GM19238 (cell line): ENCODE measurements around the gene GFOD1.

Experiments
- DNase-seq: peaks from one replicate; pipeline ENCODE4 v3.0.0; 2011; ENCODE audit warnings: low spot score; ENCODE audit not compliant: insufficient read length

GFOD1 gene

GRCh38 chr6:13486679-13487121, 700 bp downstream of the GFOD1 start:
- peak; percentile 48 for DNase-seq

- peak; percentile 39 for DNase-seq
Measured at GRCh38 chr6:13485923-13486562, 1.4 kb downstream of the GFOD1 start.

DNA sequence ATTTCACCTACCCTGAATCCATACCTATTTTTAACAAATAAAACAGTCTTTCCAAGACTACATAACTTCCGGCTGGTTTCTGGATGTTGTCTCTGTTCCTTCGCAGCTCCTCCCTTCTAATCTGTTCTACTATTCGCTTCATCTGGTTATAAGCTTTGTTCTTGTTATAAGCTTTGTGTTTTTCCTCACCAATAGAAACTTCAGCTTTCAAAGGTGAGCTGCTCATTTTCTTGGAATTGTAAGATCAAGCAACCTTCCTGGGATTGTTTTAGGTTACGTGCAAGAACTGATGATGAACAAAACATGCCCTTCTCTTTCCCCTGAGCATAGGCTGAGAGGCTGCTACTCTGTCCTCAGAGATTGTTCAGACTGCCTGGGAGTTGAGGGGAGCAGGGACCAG, 2.1 kb downstream of the GFOD1 start:
- DNase-seq: no peak

GRCh38 chr6:13484827-13485226, 2.6 kb downstream of the GFOD1 start:
- DNase-seq: no peak

GRCh38 chr6:13484138-13484708, 3.2 kb downstream of the GFOD1 start:
- DNase-seq: no peak

DNA sequence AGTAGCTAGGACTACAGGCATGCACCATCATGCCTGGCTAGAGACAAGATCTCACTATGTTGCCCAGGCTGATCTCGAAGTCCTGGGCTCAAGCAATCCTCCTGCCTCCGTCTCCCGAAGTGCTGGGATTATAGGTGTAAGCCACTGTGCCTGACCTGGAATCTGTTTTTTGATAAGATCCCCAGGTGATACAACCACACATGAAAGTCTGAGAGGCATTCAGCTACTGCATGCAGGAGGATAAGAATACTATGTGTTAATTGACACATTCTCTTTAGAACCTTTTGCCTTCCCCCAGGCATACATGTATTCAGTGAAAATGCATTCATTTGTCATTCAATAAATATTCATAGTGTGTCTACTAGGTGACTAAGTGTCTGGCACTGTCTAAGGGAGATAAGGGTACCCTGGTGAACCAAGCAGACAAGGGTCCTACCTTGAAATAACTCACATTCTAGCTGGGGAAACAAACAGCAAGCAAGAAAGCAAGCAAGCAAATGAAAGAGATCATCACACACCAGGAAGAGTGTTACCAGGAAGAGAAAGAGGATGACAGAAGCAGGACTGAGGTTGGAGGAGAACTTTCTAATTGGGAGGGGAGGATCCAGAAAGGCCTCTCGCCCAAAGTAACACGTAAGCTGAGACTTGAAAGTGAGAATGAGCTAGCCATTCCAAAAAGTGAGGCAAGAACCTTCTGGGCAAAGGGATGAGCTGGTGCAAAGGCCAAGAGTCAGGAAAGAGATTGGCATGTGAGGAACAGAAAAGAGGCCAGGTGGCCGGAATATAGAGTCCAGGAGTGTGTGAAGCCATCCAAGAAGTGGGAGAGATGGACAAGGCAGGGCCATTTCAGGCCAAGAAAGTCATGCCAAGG, 6.5 kb downstream of the GFOD1 start:
- DNase-seq: no peak

DNA sequence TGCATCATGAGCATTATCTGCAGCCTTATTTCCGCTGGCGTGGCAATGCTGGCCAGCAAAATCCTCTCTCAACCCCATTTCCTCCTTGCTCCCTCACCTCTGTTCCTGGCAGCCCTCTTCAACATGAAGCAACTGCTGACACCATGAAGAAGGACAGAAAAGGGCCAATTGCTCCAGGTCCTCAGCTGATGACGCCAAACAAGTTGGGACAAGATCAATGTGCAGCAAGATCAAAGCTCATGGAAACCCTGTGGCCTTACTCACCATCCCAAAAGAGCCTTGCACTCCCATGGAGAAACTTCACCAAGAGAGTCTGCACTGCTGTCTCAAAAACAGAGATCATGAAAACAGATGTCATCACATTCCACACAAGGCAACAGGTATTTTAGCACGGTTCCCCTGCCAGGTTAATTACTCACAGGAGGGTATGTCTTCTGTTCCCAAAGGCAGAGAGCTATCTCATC, 7.4 kb downstream of the GFOD1 start:
- no peak for DNase-seq

GRCh38 chr6:13479206-13479800, 8.1 kb downstream of the GFOD1 start:
- DNase-seq: no peak

GRCh38 chr6:13478525-13478966, 8.9 kb downstream of the GFOD1 start:
- no peak for DNase-seq

GRCh38 chr6:13474787-13475186, 12.6 kb downstream of the GFOD1 start:
- no peak for DNase-seq

DNA sequence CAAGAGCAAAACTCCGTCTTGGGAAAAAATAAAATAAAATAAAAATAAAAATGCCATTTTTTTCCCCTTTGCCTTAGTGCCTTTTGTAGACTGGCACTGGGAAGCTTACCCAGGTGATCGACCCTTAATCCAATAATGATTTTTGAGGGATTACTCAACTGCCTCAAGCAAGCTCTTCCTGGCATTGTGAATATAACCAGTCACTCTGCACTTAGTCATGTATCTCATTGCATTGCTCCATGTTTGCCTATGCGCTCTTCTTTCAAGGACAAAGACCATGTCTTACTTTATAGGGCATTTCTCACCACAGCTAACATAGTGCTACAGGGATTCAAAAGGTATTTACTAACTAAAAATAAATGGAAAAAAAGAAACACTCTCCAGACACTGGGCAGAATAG, 13.0 kb downstream of the GFOD1 start:
- DNase-seq: no peak

- DNase-seq: no peak
Measured at GRCh38 chr6:13473768-13474165, 13.6 kb downstream of the GFOD1 start.

DNA sequence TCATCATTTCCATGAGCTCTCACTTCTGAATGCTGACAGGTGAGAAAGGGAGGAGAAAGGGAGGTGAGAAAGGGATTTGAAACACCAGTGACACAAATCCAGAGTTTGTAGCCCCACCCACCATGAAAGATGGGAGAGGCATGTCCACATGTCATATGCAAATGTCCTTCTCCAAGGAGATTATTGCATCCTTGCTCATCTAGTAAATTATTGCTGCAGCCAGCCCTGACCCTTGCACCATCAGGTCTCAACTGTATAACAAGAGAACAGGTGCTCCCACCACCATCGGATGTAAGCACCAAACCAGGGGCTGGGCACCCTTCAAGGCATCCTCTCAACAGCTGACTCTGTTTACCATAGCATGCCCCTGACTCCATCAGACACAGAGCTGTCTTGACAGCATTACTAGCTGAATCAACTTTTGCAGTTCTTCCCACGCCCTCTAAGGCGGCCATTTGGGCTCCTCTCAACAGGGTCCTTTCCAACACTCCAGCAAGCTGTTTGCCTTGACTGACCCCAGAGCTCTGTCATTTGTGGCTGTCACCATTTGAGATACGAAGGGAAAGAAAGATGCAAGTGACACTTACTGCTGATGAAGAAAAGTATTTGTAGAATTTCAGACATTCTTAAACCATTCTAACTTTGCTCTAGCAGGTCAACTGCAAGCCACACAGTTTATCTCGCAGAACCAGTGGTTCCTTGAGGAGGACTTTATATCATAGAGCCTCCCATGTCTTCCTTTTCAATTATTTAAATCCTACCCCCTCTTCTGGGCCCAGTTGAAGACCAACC, 14.2 kb downstream of the GFOD1 start:
- DNase-seq: no peak

DNA sequence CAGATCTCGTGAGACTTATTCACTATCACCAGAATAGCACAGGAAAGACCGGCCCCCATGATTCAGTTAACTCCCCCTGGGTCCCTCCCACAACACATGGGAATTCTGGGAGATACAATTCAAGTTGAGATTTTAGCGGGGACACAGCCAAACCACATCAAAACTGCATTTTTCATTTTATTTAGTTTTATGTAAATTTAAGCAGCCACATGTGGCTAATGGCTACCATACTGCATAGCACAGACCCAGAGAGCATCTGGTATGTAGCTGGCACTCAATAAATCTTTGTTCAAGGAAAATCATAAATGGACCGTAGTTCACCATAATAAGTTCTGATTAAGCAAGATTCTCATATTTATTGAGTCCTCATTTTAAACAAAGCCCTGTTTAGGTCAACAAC, 15.3 kb downstream of the GFOD1 start:
- DNase-seq: no peak

DNA sequence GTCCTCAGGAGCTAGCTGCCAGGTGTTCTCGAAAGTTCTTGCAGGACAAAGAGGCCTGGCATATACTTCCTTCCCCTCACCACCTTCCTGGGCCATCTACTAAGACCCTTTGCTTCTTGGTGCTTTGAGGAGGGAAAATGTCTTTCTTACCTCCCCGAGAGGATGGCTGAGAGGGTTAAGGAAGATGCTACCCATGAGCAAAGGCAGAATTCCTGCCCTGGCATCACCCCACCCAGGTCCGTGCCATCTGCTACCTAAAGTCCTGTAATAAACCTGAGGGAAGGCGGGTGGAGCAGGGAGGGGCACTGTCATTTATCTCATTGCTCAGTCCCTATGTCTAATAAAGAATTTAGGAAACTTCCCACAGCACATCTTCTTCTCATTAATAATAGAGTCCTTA, 16.2 kb downstream of the GFOD1 start:
- no peak for DNase-seq

DNA sequence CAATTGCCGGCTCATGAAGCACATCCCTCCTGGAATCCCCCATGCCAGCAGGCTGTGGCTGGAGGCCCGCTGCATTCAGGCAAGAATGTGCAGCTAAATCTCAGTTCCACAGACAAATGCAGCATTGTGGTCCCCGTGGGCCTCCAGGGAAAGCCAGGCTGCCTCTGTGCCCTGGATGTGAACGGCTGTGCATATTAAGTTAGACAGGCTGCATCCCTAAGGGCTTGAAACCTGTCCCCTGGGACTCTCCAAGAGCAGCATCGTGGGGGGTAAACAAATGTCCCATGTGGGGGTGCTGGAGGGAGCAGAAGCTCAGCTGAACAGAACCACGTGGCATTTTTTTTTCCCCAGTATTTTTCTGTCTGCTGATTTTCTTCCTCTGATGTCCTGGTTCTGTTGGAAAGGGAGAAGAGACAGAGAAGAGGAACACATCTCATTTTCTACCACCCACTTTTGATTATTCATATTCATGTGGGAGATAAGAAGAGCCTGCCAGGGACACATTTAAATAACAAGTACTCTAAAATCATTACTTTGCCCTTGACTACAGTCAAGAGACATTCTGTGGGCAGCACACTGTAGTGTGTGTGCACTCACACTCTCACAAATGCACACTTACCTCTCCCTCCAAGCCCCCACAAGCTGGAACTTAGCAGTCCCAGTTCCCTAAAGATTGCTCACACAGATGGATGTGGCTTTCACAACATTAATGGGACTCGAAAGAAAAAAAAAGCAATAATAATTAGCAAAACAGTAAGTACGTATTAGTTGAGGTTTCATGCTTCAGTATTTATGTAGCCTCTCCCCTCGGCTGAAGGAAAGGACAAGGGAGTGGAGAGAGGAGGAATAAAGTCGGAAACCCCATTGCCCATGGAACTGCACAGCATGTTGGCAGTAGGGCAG, 16.9 kb downstream of the GFOD1 start:
- no peak for DNase-seq

DNA sequence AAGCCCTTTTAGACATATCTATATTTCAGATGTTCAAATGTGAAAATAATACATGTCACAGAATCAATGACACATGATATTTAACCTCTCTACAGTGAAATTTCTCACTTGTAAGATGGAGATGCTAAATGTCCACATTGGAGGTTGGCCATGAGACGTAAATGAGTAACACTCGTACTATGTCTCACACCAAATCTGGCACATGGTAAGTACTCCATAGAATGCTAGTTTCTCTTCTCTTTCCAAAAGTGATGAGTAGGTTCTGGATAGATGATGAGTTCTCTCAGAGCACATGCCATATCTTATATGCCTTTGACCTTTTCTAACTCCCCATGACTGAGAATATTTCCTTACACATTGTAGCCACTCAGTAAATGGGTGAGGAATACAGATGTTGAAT, 17.7 kb downstream of the GFOD1 start:
- DNase-seq: no peak

DNA sequence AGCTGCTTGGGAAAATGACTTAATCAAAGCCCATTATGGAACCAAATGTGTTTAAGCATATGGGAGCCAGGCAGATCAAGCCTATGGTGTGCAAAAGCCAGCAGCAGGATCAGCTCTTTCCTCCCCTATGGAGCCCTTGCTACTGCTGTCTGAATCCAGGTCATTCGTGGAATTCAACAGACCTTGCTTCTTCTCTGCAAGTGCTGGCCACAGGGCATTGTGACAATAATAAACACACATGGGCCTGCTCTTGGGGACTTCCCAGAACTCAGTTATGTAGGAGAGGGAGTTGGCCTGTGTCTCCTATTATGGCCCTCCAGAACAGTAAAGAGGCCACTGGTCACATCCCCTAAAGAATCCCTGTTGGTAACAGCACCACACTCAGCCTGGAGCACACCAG, 18.6 kb downstream of the GFOD1 start:
- no peak for DNase-seq

DNA sequence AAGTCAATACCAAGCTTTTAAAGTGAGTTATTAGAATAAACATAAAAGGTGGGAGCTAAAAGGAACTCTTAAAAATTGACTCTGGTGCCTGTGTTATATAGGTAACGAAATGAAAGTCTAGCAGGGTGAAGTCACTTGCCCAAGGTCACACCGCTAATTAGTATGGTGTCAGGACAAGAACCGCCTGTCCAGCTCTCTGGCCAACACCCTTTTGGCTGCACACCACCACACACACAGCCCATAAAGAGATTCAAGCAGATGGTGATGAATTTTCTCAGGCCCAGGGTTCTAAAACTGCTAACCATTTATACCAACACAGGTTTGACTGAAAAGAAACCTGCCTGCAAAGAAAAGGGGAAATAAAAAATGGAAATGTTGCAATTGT, 20.2 kb downstream of the GFOD1 start:
- DNase-seq: no peak
